OCI-LY7 (cell line): Measurements from ENCODE around the gene PELI1. TPM values are rescaled to one million over a fixed set of nuclear protein-coding genes. Genes with fewer than 3 reads are reported as not detected.

Experiments
- BruUV-seq: library from RNA; stranded (reverse); fragments of 400-500 nt; replicated peaks from 2 replicates; lab custom pipeline; 2021; lab: Mats Ljungman, UMichigan
- CTCF ChIA-PET: fragments of 300-600 bp; sonication (Branson Sonifier 250); formaldehyde crosslinking; loops from one replicate; lab custom pipeline; 2022; ENCODE audit warnings: antibody characterized with exemption; ENCODE audit not compliant: unreplicated experiment; lab: Charles Lee
- POLR2A ChIA-PET: fragments of 300-600 bp; sonication (Branson Sonifier 250); formaldehyde crosslinking; loops from one replicate; lab custom pipeline; 2022; ENCODE audit warnings: antibody characterized with exemption; lab: Charles Lee
- DNase-seq: peaks from one replicate; pipeline ENCODE4 v3.0.0-alpha.2; 2015; ENCODE audit warnings: low spot score
- H2AFZ ChIP-seq: fragments of 200-600 bp; sonication (generic), shearing (Covaris generic); 2 replicates; pipeline ENCODE4 v1.6.1; 2014; ENCODE audit warnings: mild to moderate bottlenecking, antibody characterized with exemption, low read length, moderate library complexity
- H3K27ac ChIP-seq: fragments of 200-600 bp; sonication (generic); 2 replicates; pipeline ENCODE4 v1.5.1; 2014; ENCODE audit warnings: mixed run types, low read depth, mild to moderate bottlenecking, moderate library complexity, low read length, inconsistent platforms; ENCODE audit not compliant: poor library complexity, severe bottlenecking
- H3K36me3 ChIP-seq: fragments of 200-600 bp; sonication (generic); 2 replicates; pipeline ENCODE4 v1.6.1; 2014; ENCODE audit warnings: mild to moderate bottlenecking, antibody characterized with exemption, low read length, moderate library complexity, mixed read lengths; ENCODE audit not compliant: insufficient read depth
- H3K4me1 ChIP-seq: fragments of 200-600 bp; sonication (generic); 2 replicates; pipeline ENCODE4 v1.5.1; 2014; ENCODE audit warnings: mild to moderate bottlenecking, low read length; ENCODE audit not compliant: insufficient read depth, poor library complexity, severe bottlenecking
- H3K4me2 ChIP-seq: fragments of 200-600 bp; sonication (generic); 2 replicates; pipeline ENCODE4 v1.6.1; 2014; ENCODE audit warnings: mild to moderate bottlenecking, low read length
- H3K4me3 ChIP-seq: fragments of 200-600 bp; sonication (generic); 2 replicates; pipeline ENCODE4 v1.5.1; 2014; ENCODE audit warnings: mild to moderate bottlenecking, low read depth, low read length; ENCODE audit not compliant: poor library complexity, severe bottlenecking
- H3K79me2 ChIP-seq: fragments of 200-600 bp; sonication (generic); 2 replicates; pipeline ENCODE4 v1.6.1; 2016; ENCODE audit warnings: low read depth, mild to moderate bottlenecking, low read length, moderate library complexity, mixed read lengths; ENCODE audit not compliant: insufficient read depth
- H3K9me2 ChIP-seq: fragments of 200-600 bp; sonication (generic); 2 replicates; pipeline ENCODE4 v1.6.1; 2016; ENCODE audit warnings: mild to moderate bottlenecking, low read length, mixed read lengths; ENCODE audit not compliant: insufficient read depth
- H3K9me3 ChIP-seq: fragments of 200-600 bp; sonication (generic); 2 replicates; pipeline ENCODE4 v1.6.1; 2014; ENCODE audit warnings: mild to moderate bottlenecking, mixed run types, low read length, mixed read lengths
- H4K20me1 ChIP-seq: fragments of 200-600 bp; sonication (generic); 2 replicates; pipeline ENCODE4 v1.6.1; 2014; ENCODE audit warnings: mild to moderate bottlenecking, antibody characterized with exemption, low read length, moderate library complexity, mixed read lengths; ENCODE audit not compliant: insufficient read depth
- CTCF ChIP-seq: fragments of 200-600 bp; sonication (generic); conservative IDR thresholded peaks from 2 replicates; pipeline ENCODE4 v1.5.1; 2014; ENCODE audit warnings: mild to moderate bottlenecking, antibody characterized with exemption, low read length, moderate library complexity, mixed read lengths
- EZH2phosphoT487 ChIP-seq: fragments of 200-600 bp; sonication (generic); IDR thresholded peaks from 2 replicates; pipeline ENCODE4 v1.6.1; 2018; ENCODE audit warnings: low read depth, borderline replicate concordance, mild to moderate bottlenecking, mixed run types, antibody characterized with exemption, low read length, moderate library complexity, mixed read lengths
- intact Hi-C: fragments of 100-400 bp; cut with micrococcal nuclease; formaldehyde crosslinking; loops from one replicate; pipeline ENCODE4 v1.10.0; 2022; ENCODE audit not compliant: unreplicated experiment
- total RNA-seq, 2 experiments: library from RNA; depleted of rRNA in 1 of 2; stranded (reverse); fragments of >200 nt in 1 of 2; shearing (Covaris generic) in 1 of 2; gene quantifications; 2 replicates each; pipeline ENCODE4 v1.2.3, GENCODE V29; 2014 to 2022

Gene PELI1
- total RNA-seq, 2 experiments from 2014 or later: 108 to 174 TPM

- Histone ChIP-seq H3K36me3 (no peaks in the 10 kb centered on the region), H3K4me3 (no peak overlapping the region), H3K4me1 (peaks cover 41% of the 10 kb centered on the region), H3K4me2 (no peak overlapping the region), H2AFZ (peak overlapping the region; percentile 25; the same call in 1 of the 2 replicates), H3K9me3 (no peaks in the 10 kb centered on the region), H3K9me2 (no peaks in the 10 kb centered on the region), H3K27ac (no peak overlapping the region), H3K79me2 (no peaks in the 10 kb centered on the region), H4K20me1 (no peaks in the 10 kb centered on the region)
- no TSS peak for BruUV-seq
- intact Hi-C loops: no loop called here
- no peak for TF ChIP-seq EZH2phosphoT487
- no peak for TF ChIP-seq CTCF
- DNase-seq: no peak
- POLR2A ChIA-PET: interaction anchor here (0.7 to 1.3 kb wide), 2 partner anchors 14 to 122 kb away, joined by 3 to 4 read pairs; no protein-coding TSS in a partner anchor
- CTCF ChIA-PET: no interaction called here
These were observed 48.5 kb upstream of the PELI1 start for GRCh38 chr2:64192664-64193105.

- POLR2A ChIA-PET: interaction anchor here (0.7 to 1.3 kb wide), 2 partner anchors 14 to 122 kb away, joined by 3 to 4 read pairs; no protein-coding TSS in a partner anchor
- no peaks in the 10 kb centered on the region for H3K9me2 ChIP-seq
- TF ChIP-seq EZH2phosphoT487 (no peak), CTCF (no peak)
- no peak for DNase-seq
- no peak overlapping the region for H3K4me3 ChIP-seq
- no peaks in the 10 kb centered on the region for H3K9me3 ChIP-seq
- H3K4me1 ChIP-seq: peaks cover 40% of the 10 kb centered on the region
- H3K27ac ChIP-seq: no peak overlapping the region
- no peaks in the 10 kb centered on the region for H4K20me1 ChIP-seq
- H2AFZ ChIP-seq: 0 out of 2 replicates have a peak overlapping the region, but pooled peaks have one; percentile 15
- no peaks in the 10 kb centered on the region for H3K36me3 ChIP-seq
- CTCF ChIA-PET: no interaction called here
- BruUV-seq: no TSS peak
- intact Hi-C loops: no loop called here
- no peaks in the 10 kb centered on the region for H3K79me2 ChIP-seq
- no peak overlapping the region for H3K4me2 ChIP-seq
These were observed 47.9 kb upstream of the PELI1 start for GRCh38 chr2:64192125-64192479.

GRCh38 chr2:64189586-64189985 is 45.4 kb upstream of the PELI1 start:
- DNase-seq: no peak
- TF ChIP-seq CTCF: no peak
- no peak for TF ChIP-seq EZH2phosphoT487
- Histone ChIP-seq H3K36me3 (no peaks in the 10 kb centered on the region), H3K9me2 (no peaks in the 10 kb centered on the region), H2AFZ (peak overlapping the region; percentile 44; the same call in 1 of the 2 replicates), H3K4me3 (no peak overlapping the region), H3K9me3 (no peaks in the 10 kb centered on the region), H3K4me1 (peaks cover 49% of the 10 kb centered on the region), H3K27ac (no peak overlapping the region), H3K79me2 (no peaks in the 10 kb centered on the region), H4K20me1 (no peaks in the 10 kb centered on the region), H3K4me2 (peak overlapping the region; percentile 3; the same call in 1 of the 2 replicates)
- CTCF ChIA-PET: no interaction called here
- POLR2A ChIA-PET: interaction anchor here (0.6 kb wide), 1 partner anchor 1036 kb away, joined by 3 read pairs; no protein-coding TSS in a partner anchor
- intact Hi-C loops: no loop called here
- no TSS peak for BruUV-seq
